GM12873 (cell line): ENCODE measurements around the gene STX2.

Experiments
- CTCF ChIP-seq: IDR thresholded peaks from 2 replicates; pipeline ENCODE4 v1.5.1; 2012; ENCODE audit warnings: low read depth, mild to moderate bottlenecking, moderate library complexity, low read length, control low read depth; ENCODE audit not compliant: insufficient read depth; ENCODE audit errors: missing control alignments

Gene STX2

GRCh38 chr12:130847112-130847511 is 8.1 kb upstream of the STX2 start:
- no peak for TF ChIP-seq CTCF

DNA sequence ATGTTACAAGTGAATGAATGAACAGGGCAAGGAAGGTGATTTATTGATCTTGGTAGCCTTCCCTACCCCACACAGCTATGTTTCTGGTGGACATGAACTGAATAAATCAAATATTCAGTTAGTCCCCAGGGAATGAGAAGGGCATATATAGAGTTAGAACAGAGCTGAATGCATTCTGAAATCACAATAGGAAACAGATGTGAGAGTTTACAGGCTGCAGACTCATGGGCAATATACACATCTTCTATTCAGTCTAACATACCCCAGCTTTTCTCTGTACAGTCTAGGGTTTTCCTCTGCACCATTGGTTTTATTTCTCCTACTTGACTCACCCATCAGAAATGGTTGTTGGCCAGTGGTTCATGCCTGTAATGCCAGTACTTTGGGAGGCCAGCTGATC is 7.3 kb upstream of the STX2 start:
- no peak for TF ChIP-seq CTCF

DNA sequence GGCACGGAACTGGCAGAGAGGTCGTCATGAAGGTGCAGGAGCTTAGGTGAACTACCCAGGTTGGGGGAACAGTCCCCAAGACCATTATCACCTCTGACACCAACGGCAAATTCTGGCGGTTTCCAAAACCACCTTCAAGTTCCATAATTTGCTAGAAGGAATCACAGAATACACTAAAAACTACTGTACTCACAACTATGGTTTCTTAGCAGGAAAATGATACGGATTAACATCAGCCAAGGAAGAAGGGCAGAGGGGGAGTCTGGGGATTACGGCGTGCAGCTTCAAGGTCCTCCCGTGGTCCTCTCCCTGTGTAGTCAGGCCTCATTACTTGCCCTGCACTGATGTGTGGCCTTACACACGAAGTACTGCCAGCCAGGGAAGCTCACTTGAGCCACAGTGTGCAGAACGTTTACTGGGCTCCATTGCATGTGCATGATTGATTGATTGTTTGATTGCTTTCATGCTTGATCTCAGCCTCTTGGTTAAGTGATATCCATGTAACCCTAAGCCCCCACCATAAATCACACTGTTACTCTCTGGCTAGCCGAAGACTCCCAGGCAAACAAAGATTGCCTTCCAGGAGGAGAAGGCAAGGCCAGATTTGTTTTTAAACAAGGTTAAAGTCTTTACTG is 837 bp upstream of the STX2 start:
- TF ChIP-seq CTCF: no peak

GRCh38 chr12:130838284-130838950 is 633 bp downstream of the STX2 start:
- no peak for TF ChIP-seq CTCF

- TF ChIP-seq CTCF: no peak
Measured at GRCh38 chr12:130835436-130835835, 3.6 kb downstream of the STX2 start.

DNA sequence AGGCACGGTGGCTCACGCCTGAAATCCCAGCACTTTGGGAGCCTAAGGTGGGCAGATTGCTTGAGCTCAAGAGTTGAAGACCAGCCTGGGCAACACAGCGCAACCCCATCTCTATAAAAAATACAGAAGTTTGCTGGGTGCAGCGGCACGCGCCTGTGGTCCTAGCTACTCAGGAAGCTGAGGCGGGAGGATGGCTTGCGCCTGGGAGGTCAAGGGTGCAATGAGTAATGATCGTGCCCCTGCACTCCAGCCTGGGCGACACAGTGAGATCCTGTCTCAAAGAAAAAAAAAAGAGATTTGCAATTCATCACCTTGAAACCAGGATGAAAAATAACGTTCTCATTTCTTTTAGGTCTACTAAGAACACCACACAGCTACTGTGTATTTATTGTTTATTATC is 4.0 kb downstream of the STX2 start:
- no peak for TF ChIP-seq CTCF

DNA sequence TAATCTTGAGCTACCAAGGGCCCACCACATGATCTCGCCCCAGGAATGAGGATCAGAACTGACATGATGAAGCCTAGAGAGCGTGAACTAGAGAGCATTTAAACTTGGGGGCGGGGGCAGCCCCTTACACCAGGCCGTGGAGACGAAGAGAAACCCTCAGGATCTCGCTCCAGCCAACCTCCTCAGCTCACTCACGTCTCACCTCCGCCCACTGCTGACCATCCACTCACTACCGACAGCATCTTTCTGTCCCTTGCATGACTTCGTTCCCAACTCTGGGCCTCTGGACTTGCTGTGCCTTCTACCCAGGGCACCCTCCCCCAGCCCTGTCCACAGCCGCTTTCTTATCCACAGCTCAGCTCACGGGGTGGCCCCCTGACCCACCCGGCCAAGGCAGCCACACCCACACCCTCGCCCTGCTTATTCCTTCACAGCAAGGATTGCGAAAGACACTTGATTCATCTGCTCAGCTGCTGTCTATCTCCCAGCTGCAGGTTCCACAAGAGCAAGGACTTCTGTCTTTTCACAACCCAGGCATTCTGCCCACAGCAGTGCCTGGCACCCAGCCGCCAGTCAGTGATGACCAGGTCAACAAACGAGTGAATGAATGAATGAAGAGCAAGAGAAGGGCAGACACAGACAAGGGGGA is 6.4 kb downstream of the STX2 start:
- TF ChIP-seq CTCF: no peak
